ENCODE results near the gene SPEF2.

The SPEF2 gene

GRCh38 chr5:35707659-35708058 is 90.0 kb downstream of the SPEF2 start:
- Histone ChIP-seq H3K4me1 (ENCODE audit: control insufficient read depth, insufficient read depth, low read length) (no peaks in the 10 kb centered on the region), H3K36me3 (ENCODE audit: control insufficient read depth, insufficient read depth, low read length) (no peaks in the 10 kb centered on the region), H3K9ac (ENCODE audit: low read length) (no peak overlapping the region), H3K27me3 (ENCODE audit: control insufficient read depth, insufficient read depth, low read length) (peaks cover 4% of the 10 kb centered on the region; the same call in 1 of the 2 replicates), H3K27ac (ENCODE audit: low read depth, low read length) (no peak overlapping the region), H3K9me3 (ENCODE audit: control insufficient read depth, insufficient read depth, low read depth, low read length) (no peaks in the 10 kb centered on the region; the same call in 1 of the 2 replicates), H3K4me3 (ENCODE audit: low read depth, low read length) (no peak overlapping the region)

GRCh38 chr5:35709688-35710087 is 92.0 kb downstream of the SPEF2 start:
- H3K27ac ChIP-seq (ENCODE audit: low read depth, low read length), result no peak overlapping the region
- no peaks in the 10 kb centered on the region for H3K4me1 ChIP-seq (ENCODE audit: control insufficient read depth, insufficient read depth, low read length)
- H3K9ac ChIP-seq (ENCODE audit: low read length), result no peak overlapping the region
- H3K9me3 ChIP-seq (ENCODE audit: control insufficient read depth, insufficient read depth, low read depth, low read length), result no peaks in the 10 kb centered on the region; the same call in 1 of the 2 replicates
- H3K4me3 ChIP-seq (ENCODE audit: low read depth, low read length), result no peak overlapping the region
- H3K27me3 ChIP-seq (ENCODE audit: control insufficient read depth, insufficient read depth, low read length), result peaks cover 4% of the 10 kb centered on the region; the same call in 1 of the 2 replicates
- H3K36me3 ChIP-seq (ENCODE audit: control insufficient read depth, insufficient read depth, low read length), result no peaks in the 10 kb centered on the region

GRCh38 chr5:35717718-35718117 is 100.1 kb downstream of the SPEF2 start:
- no peak overlapping the region for H3K27ac ChIP-seq (ENCODE audit: low read depth, low read length)
- H3K9ac ChIP-seq (ENCODE audit: low read length), result no peak overlapping the region
- H3K4me1 ChIP-seq (ENCODE audit: control insufficient read depth, insufficient read depth, low read length), result no peaks in the 10 kb centered on the region
- no peak overlapping the region for H3K4me3 ChIP-seq (ENCODE audit: low read depth, low read length)
- no peaks in the 10 kb centered on the region for H3K27me3 ChIP-seq (ENCODE audit: control insufficient read depth, insufficient read depth, low read length)
- no peaks in the 10 kb centered on the region for H3K36me3 ChIP-seq (ENCODE audit: control insufficient read depth, insufficient read depth, low read length)
- H3K9me3 ChIP-seq (ENCODE audit: control insufficient read depth, insufficient read depth, low read depth, low read length), result no peaks in the 10 kb centered on the region

DNA sequence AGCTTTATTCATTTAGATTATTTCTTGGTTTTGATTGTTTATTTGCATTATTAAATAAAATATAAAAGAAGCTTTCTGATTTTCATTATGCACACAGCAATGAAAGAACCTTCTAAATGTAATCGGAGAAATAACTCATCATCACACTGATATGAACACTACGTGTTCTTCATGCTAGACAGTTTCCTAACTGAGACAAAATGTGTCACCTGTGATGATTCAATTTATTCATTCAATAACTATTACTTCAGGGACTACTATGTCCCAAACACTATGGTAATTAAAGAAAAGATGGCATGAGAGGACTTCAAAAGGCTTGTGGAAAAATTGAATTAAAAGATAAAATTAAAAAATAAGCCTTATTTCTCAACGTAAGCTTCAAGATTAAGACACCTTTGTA is 118.1 kb downstream of the SPEF2 start:
- H3K4me1 ChIP-seq (ENCODE audit: control insufficient read depth, insufficient read depth, low read length), result no peaks in the 10 kb centered on the region
- no peaks in the 10 kb centered on the region for H3K9me3 ChIP-seq (ENCODE audit: control insufficient read depth, insufficient read depth, low read depth, low read length)
- no peak overlapping the region for H3K27ac ChIP-seq (ENCODE audit: low read depth, low read length)
- H3K27me3 ChIP-seq (ENCODE audit: control insufficient read depth, insufficient read depth, low read length), result peaks cover 18% of the 10 kb centered on the region
- no peak overlapping the region for H3K4me3 ChIP-seq (ENCODE audit: low read depth, low read length)
- H3K9ac ChIP-seq (ENCODE audit: low read length), result no peak overlapping the region
- H3K36me3 ChIP-seq (ENCODE audit: control insufficient read depth, insufficient read depth, low read length), result no peaks in the 10 kb centered on the region

DNA sequence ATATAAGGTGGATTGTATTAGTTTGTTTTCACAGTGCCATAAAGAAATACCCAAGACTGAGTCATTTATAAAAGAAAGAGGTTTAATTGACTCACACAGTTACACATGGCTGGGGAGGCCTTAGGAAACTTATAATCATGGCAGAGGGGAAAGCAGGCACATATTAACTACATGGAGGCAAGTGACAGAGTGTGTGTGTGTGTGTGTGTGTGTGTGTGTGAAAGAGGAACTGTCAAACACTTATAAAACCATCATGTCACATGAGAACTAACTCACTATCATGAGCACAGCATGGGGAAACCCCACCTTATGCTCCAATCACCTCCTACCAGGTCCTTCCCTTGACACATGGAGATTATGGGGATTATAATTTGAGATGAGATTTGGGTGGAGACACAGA is 118.6 kb downstream of the SPEF2 start:
- peaks cover 23% of the 10 kb centered on the region for H3K27me3 ChIP-seq (ENCODE audit: control insufficient read depth, insufficient read depth, low read length)
- H3K4me3 ChIP-seq (ENCODE audit: low read depth, low read length), result no peak overlapping the region
- no peak overlapping the region for H3K9ac ChIP-seq (ENCODE audit: low read length)
- H3K27ac ChIP-seq (ENCODE audit: low read depth, low read length), result no peak overlapping the region
- H3K36me3 ChIP-seq (ENCODE audit: control insufficient read depth, insufficient read depth, low read length), result no peaks in the 10 kb centered on the region
- no peaks in the 10 kb centered on the region for H3K9me3 ChIP-seq (ENCODE audit: control insufficient read depth, insufficient read depth, low read depth, low read length)
- H3K4me1 ChIP-seq (ENCODE audit: control insufficient read depth, insufficient read depth, low read length), result no peaks in the 10 kb centered on the region

- Histone ChIP-seq H3K36me3 (ENCODE audit: control insufficient read depth, insufficient read depth, low read length) (no peaks in the 10 kb centered on the region), H3K9me3 (ENCODE audit: control insufficient read depth, insufficient read depth, low read depth, low read length) (no peaks in the 10 kb centered on the region), H3K4me1 (ENCODE audit: control insufficient read depth, insufficient read depth, low read length) (peaks cover 10% of the 10 kb centered on the region; the same call in 1 of the 2 replicates), H3K27me3 (ENCODE audit: control insufficient read depth, insufficient read depth, low read length) (peaks cover 50% of the 10 kb centered on the region), H3K27ac (ENCODE audit: low read depth, low read length) (no peak overlapping the region), H3K4me3 (ENCODE audit: low read depth, low read length) (no peak overlapping the region), H3K9ac (ENCODE audit: low read length) (no peak overlapping the region)
These were observed 123.6 kb downstream of the SPEF2 start for GRCh38 chr5:35741126-35741716.

DNA sequence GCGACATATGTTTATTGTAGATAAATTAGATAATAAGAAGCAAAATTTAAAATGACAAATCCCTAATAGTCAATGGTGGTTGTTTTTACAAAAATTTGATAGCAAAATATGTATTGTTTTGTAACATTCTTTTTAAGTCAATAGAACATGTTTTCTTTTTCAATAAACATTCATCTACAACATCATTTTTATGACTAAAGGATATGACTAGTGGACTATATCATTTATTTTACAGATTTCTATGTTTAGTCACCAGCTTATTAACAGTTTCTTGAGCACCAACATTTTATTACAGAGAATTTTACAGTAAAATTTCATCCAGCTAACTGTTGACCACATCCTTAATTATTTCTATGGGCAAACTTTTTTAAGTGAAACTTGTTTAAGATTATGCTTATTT is 124.3 kb downstream of the SPEF2 start:
- peaks cover 55% of the 10 kb centered on the region for H3K27me3 ChIP-seq (ENCODE audit: control insufficient read depth, insufficient read depth, low read length)
- H3K4me3 ChIP-seq (ENCODE audit: low read depth, low read length), result no peak overlapping the region
- no peak overlapping the region for H3K9ac ChIP-seq (ENCODE audit: low read length)
- H3K36me3 ChIP-seq (ENCODE audit: control insufficient read depth, insufficient read depth, low read length), result no peaks in the 10 kb centered on the region
- no peaks in the 10 kb centered on the region for H3K9me3 ChIP-seq (ENCODE audit: control insufficient read depth, insufficient read depth, low read depth, low read length)
- peaks cover 10% of the 10 kb centered on the region; the same call in 1 of the 2 replicates for H3K4me1 ChIP-seq (ENCODE audit: control insufficient read depth, insufficient read depth, low read length)
- H3K27ac ChIP-seq (ENCODE audit: low read depth, low read length), result no peak overlapping the region

DNA sequence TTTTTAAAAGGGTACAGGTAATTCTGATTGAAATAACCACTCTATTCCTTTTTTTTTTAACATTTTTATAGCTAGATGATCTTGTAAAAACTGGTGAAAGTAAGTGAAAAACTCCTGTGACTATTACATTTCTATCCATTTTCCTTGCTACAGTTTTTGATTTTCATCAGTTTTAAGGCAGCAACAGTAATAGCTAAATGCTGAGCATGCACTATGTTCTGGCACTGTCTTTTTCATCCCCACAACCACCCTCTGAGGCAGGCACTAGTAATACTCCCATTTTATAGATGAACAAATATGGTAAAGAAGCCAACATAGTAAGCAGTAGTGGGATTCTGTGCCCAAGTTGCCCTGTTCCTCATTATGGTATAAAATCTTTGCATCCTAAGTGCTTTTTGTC is 126.0 kb downstream of the SPEF2 start:
- no peak overlapping the region for H3K4me3 ChIP-seq (ENCODE audit: low read depth, low read length)
- H3K27ac ChIP-seq (ENCODE audit: low read depth, low read length), result no peak overlapping the region
- H3K4me1 ChIP-seq (ENCODE audit: control insufficient read depth, insufficient read depth, low read length), result peaks cover 10% of the 10 kb centered on the region; the same call in 1 of the 2 replicates
- H3K36me3 ChIP-seq (ENCODE audit: control insufficient read depth, insufficient read depth, low read length), result no peaks in the 10 kb centered on the region
- H3K9me3 ChIP-seq (ENCODE audit: control insufficient read depth, insufficient read depth, low read depth, low read length), result no peaks in the 10 kb centered on the region
- H3K9ac ChIP-seq (ENCODE audit: low read length), result no peak overlapping the region
- peaks cover 69% of the 10 kb centered on the region for H3K27me3 ChIP-seq (ENCODE audit: control insufficient read depth, insufficient read depth, low read length)

GRCh38 chr5:35745193-35745592 is 127.5 kb downstream of the SPEF2 start:
- no peak overlapping the region for H3K9ac ChIP-seq (ENCODE audit: low read length)
- no peak overlapping the region for H3K27ac ChIP-seq (ENCODE audit: low read depth, low read length)

DNA sequence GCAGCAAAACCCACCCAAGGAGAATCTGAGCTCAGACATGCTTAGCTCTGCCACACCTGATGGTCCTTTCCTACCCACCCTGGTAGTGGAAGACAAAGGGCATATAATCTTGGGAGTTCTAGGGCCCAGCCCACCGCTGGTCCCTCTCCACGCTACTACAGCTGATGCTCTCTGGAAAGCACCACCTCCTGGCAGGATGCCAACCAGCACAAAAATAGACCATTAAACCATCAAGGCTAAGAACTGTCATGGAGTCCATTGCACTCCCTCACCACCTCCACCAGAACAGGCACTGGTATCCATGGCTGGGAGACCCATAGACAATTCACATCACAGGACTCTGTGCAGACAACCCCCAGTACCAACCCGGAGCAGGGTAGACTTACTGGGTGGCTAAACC is 128.0 kb downstream of the SPEF2 start:
- peaks cover 78% of the 10 kb centered on the region for H3K27me3 ChIP-seq (ENCODE audit: control insufficient read depth, insufficient read depth, low read length)
- no peak overlapping the region for H3K9ac ChIP-seq (ENCODE audit: low read length)
- no peaks in the 10 kb centered on the region for H3K36me3 ChIP-seq (ENCODE audit: control insufficient read depth, insufficient read depth, low read length)
- no peak overlapping the region for H3K4me3 ChIP-seq (ENCODE audit: low read depth, low read length)
- H3K27ac ChIP-seq (ENCODE audit: low read depth, low read length), result no peak overlapping the region
- H3K4me1 ChIP-seq (ENCODE audit: control insufficient read depth, insufficient read depth, low read length), result peaks cover 10% of the 10 kb centered on the region; the same call in 1 of the 2 replicates
- H3K9me3 ChIP-seq (ENCODE audit: control insufficient read depth, insufficient read depth, low read depth, low read length), result no peaks in the 10 kb centered on the region

More at GRCh38 chr5:35745193-35745592, 127.5 kb downstream of the SPEF2 start:
- peaks cover 10% of the 10 kb centered on the region; the same call in 1 of the 2 replicates for H3K4me1 ChIP-seq (ENCODE audit: control insufficient read depth, insufficient read depth, low read length)
- no peak overlapping the region for H3K4me3 ChIP-seq (ENCODE audit: low read depth, low read length)
- peaks cover 78% of the 10 kb centered on the region for H3K27me3 ChIP-seq (ENCODE audit: control insufficient read depth, insufficient read depth, low read length)
- H3K36me3 ChIP-seq (ENCODE audit: control insufficient read depth, insufficient read depth, low read length), result no peaks in the 10 kb centered on the region
- no peaks in the 10 kb centered on the region for H3K9me3 ChIP-seq (ENCODE audit: control insufficient read depth, insufficient read depth, low read depth, low read length)

DNA sequence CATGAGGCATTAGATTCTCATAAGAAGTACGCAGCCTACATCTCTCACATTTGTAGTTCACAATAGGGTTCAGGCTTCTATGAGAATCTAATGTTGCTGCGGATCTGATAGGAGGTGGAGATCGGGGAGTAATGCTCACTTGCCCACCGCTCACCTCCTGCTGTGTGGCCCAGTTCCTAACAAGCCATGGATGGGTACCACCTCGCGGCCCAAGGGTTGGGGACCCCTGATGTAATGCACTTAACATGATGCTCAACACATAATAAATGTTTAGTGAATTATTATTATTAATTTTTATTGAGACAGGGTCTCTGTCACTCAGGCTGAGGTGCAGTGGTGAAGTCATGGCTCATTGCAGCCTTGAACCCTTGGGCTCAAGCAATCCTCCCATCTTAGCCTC is 134.3 kb downstream of the SPEF2 start:
- Histone ChIP-seq H3K27ac (ENCODE audit: low read depth, low read length) (no peak overlapping the region), H3K4me3 (ENCODE audit: low read depth, low read length) (no peak overlapping the region), H3K4me1 (ENCODE audit: control insufficient read depth, insufficient read depth, low read length) (peaks cover 17% of the 10 kb centered on the region), H3K36me3 (ENCODE audit: control insufficient read depth, insufficient read depth, low read length) (no peaks in the 10 kb centered on the region), H3K27me3 (ENCODE audit: control insufficient read depth, insufficient read depth, low read length) (peaks cover 95% of the 10 kb centered on the region), H3K9me3 (ENCODE audit: control insufficient read depth, insufficient read depth, low read depth, low read length) (no peaks in the 10 kb centered on the region), H3K9ac (ENCODE audit: low read length) (no peak overlapping the region)
